GM19240 (cell line): ENCODE results near the gene TCFL5.

ENCODE experiments used
- DNase-seq: peaks from one replicate; pipeline ENCODE4 v3.0.0; 2011; ENCODE audit warnings: low spot score; ENCODE audit not compliant: insufficient read length

TCFL5 gene

DNA sequence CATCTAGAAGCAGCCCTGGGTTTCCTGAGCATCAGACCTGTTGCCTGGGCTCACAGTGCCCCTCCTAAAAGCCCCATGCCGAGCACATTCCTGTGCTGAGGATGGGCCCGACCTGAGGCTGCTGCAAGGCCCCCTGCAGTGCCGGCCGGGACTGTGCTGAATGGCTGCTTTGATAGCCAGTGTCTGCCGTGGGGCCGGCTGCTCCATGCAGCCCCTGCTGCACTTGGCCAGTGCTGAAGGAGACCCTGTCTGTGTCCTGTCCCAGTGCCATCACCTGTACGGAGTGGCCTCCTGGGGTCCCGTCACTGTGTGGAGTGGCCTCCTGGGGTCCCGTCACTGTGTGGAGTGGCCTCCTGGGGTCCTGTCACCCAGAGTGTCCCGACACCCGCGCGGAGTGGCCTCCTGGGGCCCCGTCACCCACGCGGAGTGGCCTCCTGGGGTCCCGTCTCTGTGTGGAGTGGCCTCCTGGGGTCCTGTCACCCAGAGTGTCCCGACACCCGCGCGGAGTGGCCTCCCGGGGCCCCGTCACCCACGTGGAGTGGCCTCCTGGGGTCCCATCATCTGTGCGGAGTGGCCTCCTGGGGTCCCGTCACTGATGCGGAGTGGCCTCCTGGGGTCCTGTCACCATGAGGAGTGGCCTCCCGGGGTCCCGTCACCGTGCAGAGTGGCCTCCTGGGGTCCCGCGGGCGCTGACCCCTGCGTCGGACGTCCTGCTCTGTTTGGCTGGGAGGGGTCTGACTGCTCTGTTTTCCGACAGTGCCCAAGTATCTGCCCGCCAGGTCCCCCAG, 37.7 kb downstream of the TCFL5 start:
- no peak for DNase-seq

DNA sequence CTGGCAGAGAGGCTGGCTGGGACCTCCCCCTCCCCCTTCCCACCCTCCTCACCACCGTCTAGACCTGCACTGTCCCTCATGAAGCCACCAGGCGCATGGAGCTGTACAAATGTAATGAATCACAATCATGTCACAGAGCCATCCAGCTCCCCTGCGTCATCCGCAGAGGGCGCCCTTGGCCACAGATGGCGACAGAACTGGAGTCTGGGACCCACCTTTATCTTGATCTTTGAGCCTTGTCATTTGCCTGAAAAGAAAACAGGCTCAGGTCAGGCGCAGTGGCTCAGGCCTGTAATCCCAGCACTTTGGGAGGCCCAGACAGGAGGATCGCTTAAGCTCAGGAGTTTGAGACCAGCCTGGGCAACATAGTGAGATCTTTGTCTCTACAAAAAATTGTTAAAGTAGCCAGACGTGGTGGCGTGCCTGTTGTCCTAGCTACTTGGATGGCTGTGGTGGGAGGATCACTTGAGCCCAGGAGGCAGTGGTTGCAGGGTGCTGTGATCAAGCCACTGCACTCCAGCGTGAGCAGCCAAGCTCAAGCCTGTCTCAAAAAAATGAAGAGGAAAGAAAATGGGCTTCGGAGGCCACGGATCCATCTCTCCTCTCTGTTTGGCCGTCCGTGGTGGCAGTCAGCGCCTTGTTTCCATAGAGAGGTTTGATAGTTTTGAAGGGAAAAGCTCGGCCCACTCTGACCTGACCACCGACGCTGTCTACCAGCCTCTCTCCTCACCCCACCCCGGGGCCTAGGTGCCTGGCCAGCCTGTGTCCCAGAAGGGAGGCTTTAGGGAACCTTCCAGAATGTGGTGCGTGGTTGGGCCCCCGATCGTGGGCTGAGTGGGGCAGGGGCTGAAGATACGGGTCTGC, 38.6 kb downstream of the TCFL5 start:
- peak; percentile 76 for DNase-seq

DNA sequence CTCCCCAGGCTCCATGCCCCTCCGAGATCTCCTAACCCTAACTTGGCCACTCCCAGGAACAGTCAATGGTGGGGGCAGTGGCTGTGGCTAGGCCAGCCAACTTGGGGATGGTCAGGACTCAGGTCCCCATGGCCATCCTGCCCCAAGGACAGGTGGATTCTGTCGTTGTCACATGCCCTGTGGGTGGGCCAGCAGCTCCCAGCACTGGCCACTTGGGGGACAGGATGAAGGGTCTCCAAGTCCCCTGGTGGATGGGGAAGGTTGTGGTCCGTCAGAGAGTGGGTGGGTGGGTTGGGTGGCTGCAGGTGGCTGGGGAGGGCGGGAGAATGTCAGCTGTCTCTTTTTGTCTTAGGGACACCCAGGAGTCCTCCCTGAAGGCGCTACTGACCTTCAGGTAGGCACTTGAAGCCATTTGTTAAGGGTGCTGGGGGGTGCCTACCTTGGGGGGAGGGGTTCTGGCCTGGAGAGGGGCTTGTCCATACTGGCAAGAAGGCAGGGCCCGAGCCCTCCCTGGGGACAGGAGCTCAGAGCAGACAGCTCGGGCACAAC, 39.3 kb downstream of the TCFL5 start:
- no peak for DNase-seq

DNA sequence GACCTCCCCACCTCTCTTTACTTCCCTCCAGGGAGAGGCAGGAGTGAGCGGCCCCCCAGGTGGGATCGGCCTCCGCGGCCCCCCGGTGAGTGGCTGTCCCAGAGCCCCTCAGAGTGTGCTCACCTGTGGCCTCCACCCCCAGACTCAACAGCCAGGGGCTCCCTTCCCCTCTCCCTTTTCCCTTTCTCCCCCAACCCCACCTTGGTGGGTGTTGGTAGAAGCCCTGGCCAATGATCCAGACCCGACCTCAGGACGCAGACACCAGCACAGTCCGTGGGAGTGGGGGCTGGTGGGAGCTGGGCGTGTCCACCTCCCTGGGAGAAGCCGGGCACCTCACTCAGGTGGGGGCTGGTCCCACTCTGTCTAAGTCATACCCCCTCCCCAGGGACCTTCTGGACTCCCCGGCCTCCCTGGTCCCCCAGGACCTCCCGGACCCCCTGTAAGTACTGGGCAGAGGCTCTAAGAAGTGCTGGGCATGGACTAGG, 39.9 kb downstream of the TCFL5 start:
- DNase-seq = no peak

DNA sequence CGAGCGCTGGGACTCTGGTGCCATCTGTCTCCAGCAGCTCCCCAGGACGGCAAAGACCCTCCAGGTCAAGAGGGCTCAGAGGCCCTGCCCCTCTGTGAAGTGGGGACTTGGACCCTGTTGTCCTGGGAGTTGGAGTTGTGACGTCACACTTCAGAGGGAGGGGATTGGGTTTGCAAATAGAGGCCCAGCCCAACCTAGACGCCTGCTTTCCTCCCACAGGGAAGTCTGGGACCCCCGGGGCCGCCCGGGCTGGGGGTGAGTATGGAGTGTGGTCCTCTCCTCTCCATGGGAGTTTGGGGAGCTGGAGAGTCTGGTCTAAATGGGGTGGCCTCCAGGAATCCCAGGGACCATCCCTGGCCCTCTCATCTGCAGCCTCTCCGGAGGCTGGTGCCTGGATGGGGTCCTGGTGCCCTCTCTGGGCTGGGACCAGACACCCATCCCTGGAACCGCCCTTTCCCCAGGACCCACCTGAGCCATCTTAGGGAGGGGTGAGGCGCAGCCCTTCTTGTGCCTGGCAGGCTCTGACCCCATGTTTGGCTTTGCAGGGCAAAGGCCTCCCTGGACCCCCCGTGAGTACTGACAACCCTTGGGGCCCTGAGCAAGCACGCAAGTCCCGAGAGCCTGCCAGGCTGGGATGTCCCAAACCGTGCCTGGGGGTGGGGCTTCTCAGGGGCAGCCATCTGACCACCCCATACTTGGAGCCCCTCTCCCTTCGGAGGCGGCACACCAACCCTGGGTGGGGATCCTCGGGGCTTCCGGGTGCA, 40.5 kb downstream of the TCFL5 start:
- DNase-seq = no peak

DNA sequence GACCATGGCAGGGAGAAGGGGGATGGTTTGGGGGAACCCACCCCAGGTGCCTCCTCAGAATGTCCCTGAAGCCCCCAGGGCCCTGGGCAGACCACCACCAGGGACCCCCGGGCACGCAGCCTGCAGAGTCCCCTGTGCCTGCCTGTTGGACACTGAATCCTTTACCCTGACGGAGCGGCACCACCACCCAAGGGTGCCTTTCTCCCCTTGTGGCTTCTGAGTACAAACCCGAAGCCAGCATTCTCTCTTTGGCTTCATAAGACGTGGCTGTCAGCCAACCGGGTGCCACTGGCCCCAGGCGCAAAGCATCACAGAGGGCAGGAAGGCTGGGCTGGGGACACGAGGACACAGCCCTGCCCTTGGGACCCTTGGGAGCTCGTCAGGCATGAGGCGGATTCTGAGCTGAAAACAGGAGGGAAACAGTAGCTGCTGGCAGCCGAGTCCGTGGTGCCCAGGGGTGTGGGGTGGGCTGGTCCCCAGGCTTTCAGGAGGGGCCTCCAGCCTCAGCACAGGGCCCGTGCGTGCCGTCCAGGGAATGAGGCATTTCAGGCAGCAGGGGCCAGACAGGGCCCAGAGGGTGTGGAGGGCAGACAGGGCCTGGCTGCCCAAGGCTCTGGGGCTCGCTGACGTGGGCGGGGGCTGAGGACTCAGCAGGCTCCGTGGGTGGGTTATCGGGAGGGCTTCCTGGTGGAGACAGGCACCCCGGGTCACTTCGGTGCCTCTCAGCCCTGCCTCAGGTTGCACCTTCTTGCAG, 41.2 kb downstream of the TCFL5 start:
- no peak for DNase-seq

DNA sequence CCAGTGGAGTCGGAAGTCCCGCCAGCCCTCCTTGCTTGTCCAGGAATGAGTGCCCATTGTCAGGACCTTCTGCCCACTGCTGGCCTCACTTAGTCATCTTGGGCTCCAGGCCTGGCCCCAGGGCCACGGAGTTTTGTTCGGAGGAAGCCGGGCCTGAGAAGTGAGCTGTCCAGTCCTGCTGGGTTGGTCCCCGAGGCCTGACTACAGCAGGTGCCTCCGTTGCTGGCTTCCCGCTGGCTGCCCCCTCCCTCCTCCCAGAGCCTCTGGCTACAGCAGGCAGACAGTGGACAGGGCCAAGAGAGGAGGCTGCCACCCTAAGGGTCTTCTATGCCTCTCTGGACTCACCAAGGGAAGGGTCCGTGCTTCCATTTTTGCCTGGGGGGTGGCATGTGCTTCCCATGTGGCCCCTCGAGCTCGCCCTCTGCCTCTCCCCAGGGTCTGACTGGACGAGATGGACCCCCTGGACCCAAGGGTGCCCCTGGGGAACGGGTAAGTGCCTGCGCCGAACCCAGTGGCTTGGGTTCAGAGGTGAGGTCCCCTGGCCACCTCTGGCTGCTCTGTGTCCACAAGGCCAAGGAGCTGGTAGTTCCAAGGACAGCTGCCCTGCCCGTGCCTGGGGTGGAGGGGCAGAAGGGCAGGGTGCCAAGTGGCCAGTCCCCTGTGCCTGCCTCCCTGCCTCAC, 42.0 kb downstream of the TCFL5 start:
- DNase-seq = no peak

DNA sequence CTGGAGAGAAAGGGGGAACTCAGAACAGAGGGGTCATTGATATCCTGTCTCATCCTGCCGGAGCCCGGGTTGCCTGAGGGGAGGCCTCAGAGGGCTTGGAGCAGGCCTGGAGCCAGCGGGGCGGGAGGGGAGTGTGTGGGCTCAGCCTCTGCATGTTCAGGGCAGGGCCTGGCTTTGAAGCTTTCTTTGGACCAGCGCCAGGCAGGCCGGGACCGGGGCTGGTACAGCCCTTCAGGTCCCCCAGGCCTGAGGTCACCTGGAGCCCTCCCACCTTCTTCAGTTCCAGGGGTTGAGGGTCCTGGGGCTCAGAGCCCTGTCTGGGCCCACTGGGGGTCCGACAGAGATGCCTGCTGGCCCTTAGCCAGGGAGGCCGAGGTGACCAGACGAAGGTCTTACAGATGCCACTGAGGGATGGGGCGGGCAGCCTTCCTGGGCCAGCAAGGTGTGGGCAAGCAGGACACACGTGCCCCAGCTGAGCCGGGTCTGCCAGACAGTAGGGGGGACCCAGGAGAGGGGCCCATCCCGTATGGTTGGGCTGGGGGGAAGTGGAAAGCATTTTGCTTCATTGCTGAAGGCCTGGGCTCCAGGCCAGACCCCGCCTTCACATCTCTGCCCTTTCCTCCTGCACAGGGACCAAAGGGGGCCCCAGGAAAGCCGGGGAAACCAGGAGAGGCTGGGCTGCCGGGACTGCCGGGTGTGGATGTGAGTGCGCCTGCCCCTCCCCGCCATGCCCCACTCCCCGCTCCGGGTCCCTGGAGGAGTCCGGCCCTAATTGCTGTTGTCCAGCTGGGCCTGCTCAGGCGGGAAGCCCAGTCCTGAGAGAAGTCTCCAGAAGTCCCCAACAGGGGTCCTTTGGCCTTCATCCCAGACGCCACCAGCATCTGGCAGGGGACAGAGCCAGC, 42.8 kb downstream of the TCFL5 start:
- no peak for DNase-seq

DNA sequence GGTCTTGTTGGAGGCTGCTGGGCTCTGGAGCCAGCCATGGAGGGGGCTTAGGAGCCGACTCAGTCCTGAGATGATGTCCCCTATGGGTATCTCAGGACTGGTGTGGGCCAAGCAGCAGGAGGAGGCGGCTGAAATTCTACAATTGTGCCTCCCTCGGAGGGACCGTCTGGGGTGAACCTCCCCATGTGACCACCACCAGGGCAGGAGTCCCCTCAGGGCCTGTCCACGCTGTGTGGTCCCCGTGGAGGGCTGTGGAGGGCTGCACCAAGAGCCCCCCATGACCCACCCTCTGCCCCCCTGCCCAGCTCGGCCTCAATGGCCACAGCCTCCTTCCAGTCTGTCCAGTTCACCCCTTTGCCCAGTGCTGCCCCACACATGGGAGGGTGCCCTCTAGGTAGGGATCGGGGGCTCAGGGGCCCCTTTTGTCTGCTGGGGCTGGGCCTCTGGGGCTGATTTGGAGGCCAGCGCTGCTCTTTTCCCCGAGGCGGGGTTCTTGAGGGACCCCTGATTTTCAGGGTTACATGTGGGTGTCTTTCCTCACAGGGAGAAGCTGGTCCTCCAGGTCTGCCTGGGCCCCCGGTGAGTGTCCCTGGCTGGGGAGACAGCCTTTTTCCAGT, 43.5 kb downstream of the TCFL5 start:
- DNase-seq = no peak

DNA sequence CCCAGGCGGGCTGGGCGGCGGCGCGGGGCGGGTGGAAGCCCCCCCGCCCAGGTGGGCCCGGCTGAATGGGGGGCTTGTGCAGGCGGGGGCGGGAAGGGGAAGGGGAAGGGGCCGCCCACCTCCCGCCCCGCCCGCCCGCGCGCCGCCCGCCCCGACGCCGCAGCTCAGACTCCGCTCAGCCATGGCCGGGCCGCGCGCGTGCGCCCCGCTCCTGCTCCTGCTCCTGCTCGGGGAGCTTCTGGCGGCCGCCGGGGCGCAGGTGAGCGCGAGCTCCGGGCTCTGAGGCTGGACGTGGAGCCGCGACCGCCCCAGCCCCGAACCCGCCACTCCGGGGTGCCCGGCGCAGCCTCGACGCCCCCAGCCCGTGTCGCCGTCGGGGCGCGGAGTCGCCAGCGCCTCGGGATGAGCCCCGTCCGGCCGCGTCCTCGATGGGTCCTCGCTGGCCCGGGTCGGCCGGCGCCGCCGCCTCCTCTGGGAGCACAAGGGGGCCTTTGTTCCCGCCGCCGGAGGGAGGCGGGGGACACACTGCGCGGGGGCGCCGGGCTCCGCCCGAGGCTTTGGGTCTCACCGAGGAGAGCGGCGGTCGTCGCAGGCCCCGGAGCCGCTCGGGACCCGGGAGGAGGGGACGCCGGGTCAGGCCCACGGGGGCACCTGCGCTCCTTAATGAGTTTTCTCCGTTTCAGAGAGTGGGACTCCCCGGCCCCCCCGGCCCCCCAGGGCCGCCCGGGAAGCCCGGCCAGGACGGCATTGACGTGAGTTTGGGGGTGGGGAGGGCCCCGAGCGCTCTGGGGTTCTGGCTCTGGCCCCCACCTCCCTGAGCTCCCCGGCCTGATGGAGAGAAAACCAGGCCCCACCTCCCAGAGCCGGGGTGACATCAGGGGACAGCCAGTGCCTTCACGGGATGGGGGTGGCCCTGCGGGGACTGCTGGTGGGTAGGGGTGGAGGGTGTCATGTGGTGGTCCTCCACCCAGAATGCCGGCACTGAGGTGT, 44.4 kb downstream of the TCFL5 start, which contains the start of gene COL9A3:
Gene COL9A3, plus strand, starts transcription at position 167 of the 990 bp plus-strand sequence. Its CDS starts 15 bp downstream, at position 182.
- no peak for DNase-seq

DNA sequence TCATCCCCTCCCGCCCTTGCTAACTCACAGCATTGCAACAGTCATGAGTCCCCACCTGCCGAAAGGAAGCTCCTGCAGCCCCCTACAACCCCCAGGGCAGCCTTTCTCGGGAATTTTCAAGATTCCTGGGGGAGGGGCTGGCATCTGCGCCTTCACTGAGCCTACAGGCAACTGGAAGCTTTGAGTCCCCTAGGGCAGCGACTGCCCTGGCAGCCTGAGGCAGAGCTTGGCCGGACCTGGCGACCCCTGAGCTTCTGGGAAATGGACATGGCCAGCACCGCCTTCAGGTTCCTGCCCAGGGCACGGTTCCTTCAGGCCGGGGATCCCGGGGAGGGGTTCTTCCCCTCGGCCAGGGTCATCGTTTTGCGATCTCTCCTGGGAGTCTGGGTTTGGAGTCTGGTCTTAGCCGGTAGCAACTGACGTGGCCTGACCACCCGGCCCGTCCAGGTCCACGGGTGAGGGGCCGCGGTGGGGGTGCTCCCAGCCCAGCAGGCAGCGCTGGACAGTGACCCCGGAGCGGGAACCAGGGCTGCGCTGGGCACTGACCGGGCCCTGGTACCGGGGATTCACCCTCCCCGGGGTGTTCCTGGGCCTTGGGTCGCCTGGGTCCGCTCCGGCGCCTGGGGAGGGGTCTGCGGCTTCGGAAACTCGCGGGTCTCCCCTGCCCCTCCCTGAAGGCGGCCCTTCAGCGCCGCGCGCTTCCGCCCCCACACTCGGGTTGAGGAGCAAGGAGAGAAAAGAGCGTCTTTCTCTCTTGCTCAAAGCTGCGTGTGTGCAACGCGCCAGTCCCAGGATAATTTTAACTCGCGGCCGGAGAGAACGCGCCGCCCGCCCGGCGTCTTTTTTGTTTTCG, 45.4 kb downstream of the TCFL5 start:
- DNase-seq = no peak

DNA sequence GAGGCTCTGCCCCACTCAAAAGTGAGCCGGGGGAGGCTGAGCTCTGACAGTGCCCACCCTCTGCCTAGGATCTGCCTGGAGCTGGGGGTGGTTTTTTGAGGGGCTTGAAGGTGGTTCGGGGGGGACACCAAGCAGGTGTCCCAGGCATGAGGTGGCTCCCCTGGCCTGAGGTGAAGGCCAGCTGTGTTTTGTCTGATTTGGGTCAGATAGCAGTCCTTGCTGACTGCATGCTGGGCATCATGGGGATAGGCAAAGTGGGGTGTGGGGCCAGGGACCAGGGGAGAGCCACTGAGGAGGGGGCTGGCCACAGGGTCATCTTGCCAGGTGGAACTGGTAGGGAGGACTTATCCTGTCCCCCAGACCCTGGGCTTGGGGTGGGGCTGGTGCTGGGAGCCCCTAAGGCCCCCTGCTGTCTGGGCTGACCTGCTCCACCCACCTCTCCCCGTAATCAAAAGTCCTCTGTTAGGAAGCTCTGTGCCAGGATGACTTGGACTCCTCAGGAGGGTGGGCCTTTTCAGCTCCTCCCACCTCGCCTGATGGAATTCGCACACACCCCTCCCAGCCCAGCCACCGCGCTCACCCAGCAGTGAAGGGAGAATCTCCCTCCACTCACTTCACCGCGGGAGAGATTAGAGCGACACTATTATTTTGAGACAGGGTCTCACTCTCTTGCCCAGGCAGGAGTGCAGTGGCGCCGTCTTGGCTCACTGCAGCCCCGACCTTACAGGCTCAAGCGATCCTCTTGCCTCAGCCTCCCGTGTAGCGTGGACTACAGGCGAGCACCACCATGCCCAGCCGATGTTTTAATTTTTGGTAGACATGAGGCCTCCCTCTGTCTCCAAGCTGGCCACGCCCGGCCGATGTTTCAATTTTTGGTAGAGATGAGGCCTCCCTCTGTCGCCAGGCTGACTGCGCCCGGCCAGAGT, 46.3 kb downstream of the TCFL5 start:
- DNase-seq = no peak

DNA sequence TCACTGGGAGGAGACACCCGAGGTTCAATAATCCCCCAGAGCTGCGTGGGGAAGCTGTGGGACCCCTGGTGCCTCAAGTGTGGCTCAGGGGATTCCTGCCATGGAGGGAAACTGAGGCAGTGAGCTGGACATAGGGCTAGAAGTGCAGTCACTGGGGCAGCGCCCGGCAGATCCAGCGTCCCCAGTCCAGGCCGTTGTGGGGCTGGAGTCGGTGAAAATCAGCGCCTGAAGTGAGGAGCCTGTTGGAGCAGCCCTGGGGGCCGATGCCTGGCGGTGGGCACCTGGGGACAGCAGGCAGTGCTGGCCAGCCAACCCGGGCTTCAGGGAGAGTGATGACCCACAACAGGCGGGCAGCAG, 46.9 kb downstream of the TCFL5 start:
- DNase-seq = no peak

DNA sequence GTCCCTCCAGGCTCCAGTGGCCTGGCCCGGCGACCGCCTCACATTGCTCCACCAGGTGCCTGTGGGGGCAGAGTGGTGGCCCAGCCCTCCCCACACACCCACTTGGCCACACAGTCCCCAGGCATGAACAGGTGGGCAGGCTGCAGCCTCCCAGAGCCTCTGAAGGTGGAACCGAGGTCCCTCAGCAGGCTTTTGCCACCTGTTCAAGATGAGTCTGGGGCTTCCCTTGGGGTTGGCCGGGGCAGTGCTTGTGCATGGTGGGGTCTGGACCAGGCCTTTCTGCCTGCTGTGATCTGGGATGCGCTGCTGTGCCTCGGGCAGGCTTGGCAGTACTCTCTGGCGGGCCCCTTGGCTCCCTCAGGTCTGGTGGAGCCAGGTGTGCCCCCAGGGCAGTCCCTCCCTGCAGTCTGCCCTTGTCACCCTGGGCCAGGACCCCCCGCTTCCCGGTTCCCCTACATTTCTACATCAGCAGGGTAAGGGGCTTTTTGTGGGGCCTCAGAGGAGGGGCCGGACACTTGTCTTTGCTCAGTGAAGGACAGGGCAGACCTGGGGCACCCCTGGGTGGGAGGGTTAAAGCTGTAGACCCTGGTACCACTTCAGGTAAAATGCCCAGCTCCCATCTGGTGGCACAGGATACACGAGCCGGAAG, 47.4 kb downstream of the TCFL5 start:
- no peak for DNase-seq

DNA sequence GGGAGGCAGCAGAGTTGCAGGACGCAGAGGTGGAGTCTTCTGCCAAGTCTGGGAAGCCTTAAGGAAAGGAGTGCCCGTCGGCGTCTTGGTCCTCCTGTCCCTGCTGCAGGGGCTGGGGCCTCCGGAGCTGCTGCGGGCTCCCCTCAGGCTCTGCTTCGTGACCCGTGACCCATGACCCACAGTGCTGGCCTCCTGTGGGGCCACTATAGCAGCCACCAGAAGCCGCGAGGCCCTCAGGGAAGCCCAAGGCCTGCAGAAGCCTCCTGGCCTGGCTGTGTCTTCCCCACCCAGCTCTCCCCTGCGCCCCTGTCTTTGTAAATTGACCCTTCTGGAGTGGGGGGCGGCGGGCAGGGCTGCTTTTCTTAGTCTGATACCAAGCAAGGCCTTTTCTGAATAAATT, 48.0 kb downstream of the TCFL5 start:
- no peak for DNase-seq
